GM10266 (cell line): ENCODE measurements around the gene PLXNC1.

ENCODE experiments used
- DNase-seq: peaks from one replicate; pipeline ENCODE4 v3.0.0; 2012; ENCODE audit errors: extremely low spot score
- CTCF ChIP-seq: IDR thresholded peaks from 2 replicates; pipeline ENCODE4 v1.5.1; 2012; ENCODE audit warnings: mild to moderate bottlenecking, low read depth; ENCODE audit not compliant: control insufficient read depth, insufficient read depth; ENCODE audit errors: missing control alignments

Gene PLXNC1

GRCh38 chr12:94320109-94320508 lies 171.7 kb downstream of the PLXNC1 start:
- DNase-seq: no peak
- no peak for TF ChIP-seq CTCF

- no peak for TF ChIP-seq CTCF
- DNase-seq: no peak
Measured at GRCh38 chr12:94322346-94322745, 174.0 kb downstream of the PLXNC1 start.

DNA sequence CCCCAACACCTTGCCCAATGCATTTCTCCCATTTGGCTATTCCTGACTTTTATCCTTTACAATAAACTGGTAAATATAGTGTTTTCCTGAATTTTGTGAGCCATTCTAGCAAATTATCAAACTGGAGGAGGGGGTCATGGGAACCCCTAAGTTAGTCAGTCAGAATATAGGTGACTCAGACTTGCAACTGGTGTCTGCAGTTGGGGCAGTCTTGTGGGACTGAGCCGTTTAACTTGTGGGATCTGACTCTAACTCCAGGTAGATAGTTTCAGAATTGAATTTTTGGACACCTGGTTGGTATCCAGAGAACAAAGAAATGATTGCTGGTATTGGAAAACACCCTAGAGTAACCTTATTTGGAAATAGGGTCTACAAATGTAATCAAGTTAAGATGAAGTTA lies 177.9 kb downstream of the PLXNC1 start:
- no peak for TF ChIP-seq CTCF
- no peak for DNase-seq

GRCh38 chr12:94326727-94327126 lies 178.3 kb downstream of the PLXNC1 start:
- no peak for TF ChIP-seq CTCF
- no peak for DNase-seq

DNA sequence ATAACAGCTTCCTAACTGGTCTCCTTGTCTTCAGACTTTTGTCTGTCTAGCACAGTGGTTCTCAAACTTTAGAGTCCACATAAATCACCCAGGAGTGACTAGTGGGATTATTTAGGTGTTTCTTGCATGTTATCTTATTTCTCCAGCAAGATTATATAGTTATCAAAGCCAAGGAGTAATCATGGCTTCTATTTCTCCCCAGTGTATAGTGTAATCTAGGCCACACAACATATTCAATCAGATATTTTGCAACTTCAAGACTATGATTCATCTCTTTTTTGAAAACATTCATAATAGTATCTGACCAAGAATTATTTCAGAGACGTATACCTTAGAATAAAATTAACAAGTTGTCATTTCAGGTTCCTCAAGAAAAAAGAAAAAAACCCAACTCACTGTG lies 179.4 kb downstream of the PLXNC1 start:
- no peak for DNase-seq
- no peak for TF ChIP-seq CTCF

GRCh38 chr12:94329366-94329765 lies 181.0 kb downstream of the PLXNC1 start:
- peak; percentile 12 for TF ChIP-seq CTCF

GRCh38 chr12:94333396-94333795 lies 185.0 kb downstream of the PLXNC1 start:
- no peak for DNase-seq
- no peak for TF ChIP-seq CTCF

More at GRCh38 chr12:94329366-94329765, 181.0 kb downstream of the PLXNC1 start:
- DNase-seq: no peak
